B cell (primary cell): Measurements from ENCODE around the gene ELOB.

Experiments
- CTCF ChIP-seq: fragments of 200-600 bp; IDR thresholded peaks from one replicate; pipeline ENCODE4 v1.8.0; 2022; ENCODE audit warnings: antibody characterized with exemption, mild to moderate bottlenecking
- EZH2 ChIP-seq: IDR thresholded peaks from 2 replicates; pipeline ENCODE4 v1.6.1; 2012; ENCODE audit warnings: borderline replicate concordance, low read depth, mild to moderate bottlenecking, moderate library complexity, low read length; ENCODE audit not compliant: insufficient read depth, poor library complexity, severe bottlenecking

DNA sequence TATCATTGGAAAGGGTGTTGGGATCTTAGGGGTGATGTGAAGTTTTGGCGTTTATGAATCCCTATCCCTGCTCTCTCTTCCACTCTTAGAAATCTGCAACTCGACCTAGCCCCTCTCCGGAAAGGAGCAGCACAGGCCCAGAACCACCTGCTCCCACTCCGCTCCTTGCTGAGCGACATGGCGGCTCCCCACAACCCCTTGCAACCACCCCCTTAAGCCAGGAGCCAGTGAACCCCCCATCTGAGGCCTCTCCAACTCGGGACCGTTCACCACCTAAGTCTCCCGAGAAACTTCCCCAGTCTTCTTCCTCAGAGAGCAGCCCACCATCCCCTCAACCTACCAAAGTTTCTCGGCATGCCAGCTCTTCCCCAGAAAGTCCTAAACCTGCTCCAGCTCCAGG is 15.6 kb downstream of the ELOB start:
- TF ChIP-seq CTCF = no peak
- TF ChIP-seq EZH2 = no peak
